ENCODE measurements around the gene EXTL2. TPM values are rescaled to one million over a fixed set of nuclear protein-coding genes. Genes with fewer than 3 reads are reported as not detected.

The EXTL2 gene
- total RNA-seq, 1 experiment from 2014 or later, result 41.0 TPM

DNA sequence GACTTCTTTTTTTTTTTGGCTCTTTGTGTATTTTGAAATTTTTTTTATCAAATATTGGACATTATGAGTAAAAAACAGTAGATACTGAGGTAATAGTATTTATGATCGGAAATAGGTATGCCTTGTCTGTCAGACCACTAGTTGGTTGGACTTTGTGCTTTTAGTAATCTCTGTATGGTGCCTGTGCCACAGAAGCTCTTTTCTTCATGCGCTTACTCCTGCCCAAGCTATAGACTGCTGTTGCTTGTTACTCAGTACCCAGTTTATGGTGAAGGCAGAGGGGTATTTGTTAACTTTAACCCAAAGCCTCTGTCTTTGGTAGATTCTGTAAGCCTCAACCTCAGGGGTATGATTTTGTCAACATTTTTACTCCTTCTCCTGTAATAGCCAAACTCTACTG, 9.9 kb upstream of the EXTL2 start:
- Mint-ChIP-seq H3K36me3 (peaks cover 58% of the 10 kb centered on the region), H3K4me3 (no peak overlapping the region), H3K27ac (no peak overlapping the region), H3K4me1 (no peaks in the 10 kb centered on the region), H3K9me3 (peaks cover 5% of the 10 kb centered on the region; the same call in 1 of the 2 replicates), H3K27me3 (ENCODE audit: low read depth) (no peaks in the 10 kb centered on the region)
- DNase-seq (ENCODE audit: low spot score) (no peak), ATAC-seq (no peak)
- POLR2A ChIA-PET, result no interaction called here
- CTCF ChIA-PET, result no interaction called here
- TF ChIP-seq ZNF396 (CRISPR knock-in tag; IDR thresholded peaks at IDR 0.05; ENCODE audit: borderline replicate concordance) (no peak), SMAD3 (CRISPR knock-in tag; IDR thresholded peaks at IDR 0.05; ENCODE audit: borderline replicate concordance) (no peak), SP1 (CRISPR knock-in tag; conservative IDR thresholded peaks at IDR 0.05) (no peak), NR3C1 (CRISPR knock-in tag; conservative IDR thresholded peaks at IDR 0.05; ENCODE audit: low read depth) (no peak), ZNF232 (CRISPR knock-in tag; IDR thresholded peaks at IDR 0.05) (no peak), RORB (CRISPR knock-in tag; IDR thresholded peaks at IDR 0.05) (no peak), GTF2I (CRISPR knock-in tag; conservative IDR thresholded peaks at IDR 0.05) (no peak), OVOL2 (CRISPR knock-in tag; IDR thresholded peaks at IDR 0.05; ENCODE audit: borderline replicate concordance) (no peak), ZNF671 (CRISPR knock-in tag; IDR thresholded peaks at IDR 0.05) (no peak), NFATC4 (CRISPR knock-in tag; IDR thresholded peaks at IDR 0.05) (no peak), ERG (CRISPR knock-in tag; IDR thresholded peaks at IDR 0.05) (no peak), CREM (CRISPR knock-in tag; IDR thresholded peaks at IDR 0.05) (no peak), PRRX2 (CRISPR knock-in tag; IDR thresholded peaks at IDR 0.05) (no peak), TCF7 (CRISPR knock-in tag; IDR thresholded peaks at IDR 0.05; ENCODE audit: low read depth) (no peak)
- TF ChIP-seq, protein P1, sequence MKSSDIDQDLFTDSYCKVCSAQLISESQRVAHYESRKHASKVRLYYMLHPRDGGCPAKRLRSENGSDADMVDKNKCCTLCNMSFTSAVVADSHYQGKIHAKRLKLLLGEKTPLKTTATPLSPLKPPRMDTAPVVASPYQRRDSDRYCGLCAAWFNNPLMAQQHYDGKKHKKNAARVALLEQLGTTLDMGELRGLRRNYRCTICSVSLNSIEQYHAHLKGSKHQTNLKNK (CRISPR knock-in tag; IDR thresholded peaks at IDR 0.05), result no peak
- TF ChIP-seq, protein P2, sequence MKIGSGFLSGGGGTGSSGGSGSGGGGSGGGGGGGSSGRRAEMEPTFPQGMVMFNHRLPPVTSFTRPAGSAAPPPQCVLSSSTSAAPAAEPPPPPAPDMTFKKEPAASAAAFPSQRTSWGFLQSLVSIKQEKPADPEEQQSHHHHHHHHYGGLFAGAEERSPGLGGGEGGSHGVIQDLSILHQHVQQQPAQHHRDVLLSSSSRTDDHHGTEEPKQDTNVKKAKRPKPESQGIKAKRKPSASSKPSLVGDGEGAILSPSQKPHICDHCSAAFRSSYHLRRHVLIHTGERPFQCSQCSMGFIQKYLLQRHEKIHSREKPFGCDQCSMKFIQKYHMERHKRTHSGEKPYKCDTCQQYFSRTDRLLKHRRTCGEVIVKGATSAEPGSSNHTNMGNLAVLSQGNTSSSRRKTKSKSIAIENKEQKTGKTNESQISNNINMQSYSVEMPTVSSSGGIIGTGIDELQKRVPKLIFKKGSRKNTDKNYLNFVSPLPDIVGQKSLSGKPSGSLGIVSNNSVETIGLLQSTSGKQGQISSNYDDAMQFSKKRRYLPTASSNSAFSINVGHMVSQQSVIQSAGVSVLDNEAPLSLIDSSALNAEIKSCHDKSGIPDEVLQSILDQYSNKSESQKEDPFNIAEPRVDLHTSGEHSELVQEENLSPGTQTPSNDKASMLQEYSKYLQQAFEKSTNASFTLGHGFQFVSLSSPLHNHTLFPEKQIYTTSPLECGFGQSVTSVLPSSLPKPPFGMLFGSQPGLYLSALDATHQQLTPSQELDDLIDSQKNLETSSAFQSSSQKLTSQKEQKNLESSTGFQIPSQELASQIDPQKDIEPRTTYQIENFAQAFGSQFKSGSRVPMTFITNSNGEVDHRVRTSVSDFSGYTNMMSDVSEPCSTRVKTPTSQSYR (CRISPR knock-in tag; IDR thresholded peaks at IDR 0.05), result no peak
- TF ChIP-seq, protein P3, sequence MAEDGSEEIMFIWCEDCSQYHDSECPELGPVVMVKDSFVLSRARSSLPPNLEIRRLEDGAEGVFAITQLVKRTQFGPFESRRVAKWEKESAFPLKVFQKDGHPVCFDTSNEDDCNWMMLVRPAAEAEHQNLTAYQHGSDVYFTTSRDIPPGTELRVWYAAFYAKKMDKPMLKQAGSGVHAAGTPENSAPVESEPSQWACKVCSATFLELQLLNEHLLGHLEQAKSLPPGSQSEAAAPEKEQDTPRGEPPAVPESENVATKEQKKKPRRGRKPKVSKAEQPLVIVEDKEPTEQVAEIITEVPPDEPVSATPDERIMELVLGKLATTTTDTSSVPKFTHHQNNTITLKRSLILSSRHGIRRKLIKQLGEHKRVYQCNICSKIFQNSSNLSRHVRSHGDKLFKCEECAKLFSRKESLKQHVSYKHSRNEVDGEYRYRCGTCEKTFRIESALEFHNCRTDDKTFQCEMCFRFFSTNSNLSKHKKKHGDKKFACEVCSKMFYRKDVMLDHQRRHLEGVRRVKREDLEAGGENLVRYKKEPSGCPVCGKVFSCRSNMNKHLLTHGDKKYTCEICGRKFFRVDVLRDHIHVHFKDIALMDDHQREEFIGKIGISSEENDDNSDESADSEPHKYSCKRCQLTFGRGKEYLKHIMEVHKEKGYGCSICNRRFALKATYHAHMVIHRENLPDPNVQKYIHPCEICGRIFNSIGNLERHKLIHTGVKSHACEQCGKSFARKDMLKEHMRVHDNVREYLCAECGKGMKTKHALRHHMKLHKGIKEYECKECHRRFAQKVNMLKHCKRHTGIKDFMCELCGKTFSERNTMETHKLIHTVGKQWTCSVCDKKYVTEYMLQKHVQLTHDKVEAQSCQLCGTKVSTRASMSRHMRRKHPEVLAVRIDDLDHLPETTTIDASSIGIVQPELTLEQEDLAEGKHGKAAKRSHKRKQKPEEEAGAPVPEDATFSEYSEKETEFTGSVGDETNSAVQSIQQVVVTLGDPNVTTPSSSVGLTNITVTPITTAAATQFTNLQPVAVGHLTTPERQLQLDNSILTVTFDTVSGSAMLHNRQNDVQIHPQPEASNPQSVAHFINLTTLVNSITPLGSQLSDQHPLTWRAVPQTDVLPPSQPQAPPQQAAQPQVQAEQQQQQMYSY (CRISPR knock-in tag; IDR thresholded peaks at IDR 0.05), result no peak
- TF ChIP-seq, protein P4, sequence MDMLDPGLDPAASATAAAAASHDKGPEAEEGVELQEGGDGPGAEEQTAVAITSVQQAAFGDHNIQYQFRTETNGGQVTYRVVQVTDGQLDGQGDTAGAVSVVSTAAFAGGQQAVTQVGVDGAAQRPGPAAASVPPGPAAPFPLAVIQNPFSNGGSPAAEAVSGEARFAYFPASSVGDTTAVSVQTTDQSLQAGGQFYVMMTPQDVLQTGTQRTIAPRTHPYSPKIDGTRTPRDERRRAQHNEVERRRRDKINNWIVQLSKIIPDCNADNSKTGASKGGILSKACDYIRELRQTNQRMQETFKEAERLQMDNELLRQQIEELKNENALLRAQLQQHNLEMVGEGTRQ (CRISPR knock-in tag; IDR thresholded peaks at IDR 0.05), result no peak

- CTCF ChIA-PET, result no interaction called here
- no peak overlapping the region for H3K27ac Mint-ChIP-seq
- DNase-seq (ENCODE audit: low spot score), result no peak
- peaks cover 62% of the 10 kb centered on the region for H3K36me3 Mint-ChIP-seq
- POLR2A ChIA-PET, result no interaction called here
- H3K4me3 Mint-ChIP-seq, result no peak overlapping the region
- no peaks in the 10 kb centered on the region for H3K27me3 Mint-ChIP-seq (ENCODE audit: low read depth)
- ATAC-seq, result no peak
- H3K4me1 Mint-ChIP-seq, result no peaks in the 10 kb centered on the region
- peaks cover 5% of the 10 kb centered on the region; the same call in 1 of the 2 replicates for H3K9me3 Mint-ChIP-seq
- TF ChIP-seq GTF2I (CRISPR knock-in tag; conservative IDR thresholded peaks at IDR 0.05) (no peak), NR3C1 (CRISPR knock-in tag; conservative IDR thresholded peaks at IDR 0.05; ENCODE audit: low read depth) (no peak)
- TF ChIP-seq, protein P5, sequence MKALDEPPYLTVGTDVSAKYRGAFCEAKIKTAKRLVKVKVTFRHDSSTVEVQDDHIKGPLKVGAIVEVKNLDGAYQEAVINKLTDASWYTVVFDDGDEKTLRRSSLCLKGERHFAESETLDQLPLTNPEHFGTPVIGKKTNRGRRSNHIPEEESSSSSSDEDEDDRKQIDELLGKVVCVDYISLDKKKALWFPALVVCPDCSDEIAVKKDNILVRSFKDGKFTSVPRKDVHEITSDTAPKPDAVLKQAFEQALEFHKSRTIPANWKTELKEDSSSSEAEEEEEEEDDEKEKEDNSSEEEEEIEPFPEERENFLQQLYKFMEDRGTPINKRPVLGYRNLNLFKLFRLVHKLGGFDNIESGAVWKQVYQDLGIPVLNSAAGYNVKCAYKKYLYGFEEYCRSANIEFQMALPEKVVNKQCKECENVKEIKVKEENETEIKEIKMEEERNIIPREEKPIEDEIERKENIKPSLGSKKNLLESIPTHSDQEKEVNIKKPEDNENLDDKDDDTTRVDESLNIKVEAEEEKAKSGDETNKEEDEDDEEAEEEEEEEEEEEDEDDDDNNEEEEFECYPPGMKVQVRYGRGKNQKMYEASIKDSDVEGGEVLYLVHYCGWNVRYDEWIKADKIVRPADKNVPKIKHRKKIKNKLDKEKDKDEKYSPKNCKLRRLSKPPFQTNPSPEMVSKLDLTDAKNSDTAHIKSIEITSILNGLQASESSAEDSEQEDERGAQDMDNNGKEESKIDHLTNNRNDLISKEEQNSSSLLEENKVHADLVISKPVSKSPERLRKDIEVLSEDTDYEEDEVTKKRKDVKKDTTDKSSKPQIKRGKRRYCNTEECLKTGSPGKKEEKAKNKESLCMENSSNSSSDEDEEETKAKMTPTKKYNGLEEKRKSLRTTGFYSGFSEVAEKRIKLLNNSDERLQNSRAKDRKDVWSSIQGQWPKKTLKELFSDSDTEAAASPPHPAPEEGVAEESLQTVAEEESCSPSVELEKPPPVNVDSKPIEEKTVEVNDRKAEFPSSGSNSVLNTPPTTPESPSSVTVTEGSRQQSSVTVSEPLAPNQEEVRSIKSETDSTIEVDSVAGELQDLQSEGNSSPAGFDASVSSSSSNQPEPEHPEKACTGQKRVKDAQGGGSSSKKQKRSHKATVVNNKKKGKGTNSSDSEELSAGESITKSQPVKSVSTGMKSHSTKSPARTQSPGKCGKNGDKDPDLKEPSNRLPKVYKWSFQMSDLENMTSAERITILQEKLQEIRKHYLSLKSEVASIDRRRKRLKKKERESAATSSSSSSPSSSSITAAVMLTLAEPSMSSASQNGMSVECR (CRISPR knock-in tag; IDR thresholded peaks at IDR 0.05; ENCODE audit: borderline replicate concordance), result no peak
Measured at GRCh38 chr1:100903777-100904176, 9.1 kb upstream of the EXTL2 start.
